Endodermal cell (in vitro differentiated cells): ENCODE results near the gene C1QTNF1. TPM values are rescaled to one million over a fixed set of nuclear protein-coding genes. Genes with fewer than 3 reads are reported as not detected.

Source experiments
- DNase-seq: peaks from one replicate; pipeline ENCODE4 v3.0.0-alpha.2; 2017
- H3K27ac ChIP-seq: 2 replicates; pipeline ENCODE4 v1.5.1; 2013; ENCODE audit warnings: mild to moderate bottlenecking, low read depth, low read length, moderate library complexity
- H3K27me3 ChIP-seq: 2 replicates; pipeline ENCODE4 v1.6.1; 2013; ENCODE audit warnings: mild to moderate bottlenecking, low read length, moderate library complexity; ENCODE audit not compliant: insufficient read depth, control insufficient read depth, poor library complexity, severe bottlenecking
- H3K36me3 ChIP-seq: 2 replicates; pipeline ENCODE4 v1.7.0; 2013; ENCODE audit warnings: mild to moderate bottlenecking, low read length, moderate library complexity; ENCODE audit not compliant: control insufficient read depth, insufficient read depth
- H3K4me1 ChIP-seq: one replicate; pipeline ENCODE4 v1.7.0; 2013; ENCODE audit warnings: low read length; ENCODE audit not compliant: control insufficient read depth, insufficient read depth
- H3K4me3 ChIP-seq: 2 replicates; pipeline ENCODE4 v1.5.1; 2013; ENCODE audit warnings: mild to moderate bottlenecking, low read length, moderate library complexity
- H3K9ac ChIP-seq: 2 replicates; pipeline ENCODE4 v1.6.1; 2013; ENCODE audit warnings: mild to moderate bottlenecking, low read length, moderate library complexity; ENCODE audit not compliant: poor library complexity, severe bottlenecking; ENCODE audit errors: extremely low read depth
- H3K9me3 ChIP-seq: 2 replicates; pipeline ENCODE4 v1.6.1; 2013; ENCODE audit warnings: mild to moderate bottlenecking, low read length, moderate library complexity; ENCODE audit not compliant: control insufficient read depth
- H3K27ac Mint-ChIP-seq: 2 replicates; pipeline ENCODE4 v1.8.0; 2020; ENCODE audit warnings: mixed read lengths
- H3K27me3 Mint-ChIP-seq: 2 replicates; pipeline ENCODE4 v1.8.0; 2021; ENCODE audit warnings: mild to moderate bottlenecking, mixed read lengths; ENCODE audit not compliant: insufficient read depth
- H3K36me3 Mint-ChIP-seq: 2 replicates; pipeline ENCODE4 v1.8.0; 2020; ENCODE audit warnings: low read depth, mixed read lengths
- H3K4me1 Mint-ChIP-seq: 2 replicates; pipeline ENCODE4 v1.8.0; 2020; ENCODE audit warnings: mixed read lengths
- H3K4me3 Mint-ChIP-seq: 2 replicates; pipeline ENCODE4 v1.8.0; 2020; ENCODE audit warnings: mild to moderate bottlenecking, moderate library complexity, mixed read lengths
- H3K9me3 Mint-ChIP-seq: 2 replicates; pipeline ENCODE4 v1.8.0; 2020; ENCODE audit warnings: mild to moderate bottlenecking, mixed read lengths
- WGBS, 2 experiments: methylation state at CpG; one replicate each; pipeline versions ENCODE4 v1.1.5 to v1.1.7; 2013; ENCODE audit warnings: missing lambda C conversion rate in 2 of 2, mixed read lengths in 1 of 2; ENCODE audit not compliant: insufficient coverage in 1 of 2, insufficient read length in 1 of 2; 5-methylcytosine and 5-hydroxymethylcytosine counted together
- total RNA-seq, 2 donors: library from RNA; stranded (reverse); fragmentation: NEBNext Ultra II Directional in 1 of 2; extraction: Animal tissue kit (Norgen Biotek cat#: 25700) in 1 of 2; gene quantifications; 2 replicates in 1 of 2; 3 replicates in 1 of 2; pipeline ENCODE4 v1.2.1, GENCODE V29; 2021
- TF ChIP-seq, protein P1 (sequence below): fragments of 200-600 bp; sonication (generic); conservative IDR thresholded peaks from 2 replicates; pipeline ENCODE4 v1.5.0; 2021; ENCODE audit warnings: antibody characterized with exemption, mild to moderate bottlenecking

Gene C1QTNF1
- total RNA-seq, 2 donors from 2014 or later = 16.0 to 16.5 TPM

DNA sequence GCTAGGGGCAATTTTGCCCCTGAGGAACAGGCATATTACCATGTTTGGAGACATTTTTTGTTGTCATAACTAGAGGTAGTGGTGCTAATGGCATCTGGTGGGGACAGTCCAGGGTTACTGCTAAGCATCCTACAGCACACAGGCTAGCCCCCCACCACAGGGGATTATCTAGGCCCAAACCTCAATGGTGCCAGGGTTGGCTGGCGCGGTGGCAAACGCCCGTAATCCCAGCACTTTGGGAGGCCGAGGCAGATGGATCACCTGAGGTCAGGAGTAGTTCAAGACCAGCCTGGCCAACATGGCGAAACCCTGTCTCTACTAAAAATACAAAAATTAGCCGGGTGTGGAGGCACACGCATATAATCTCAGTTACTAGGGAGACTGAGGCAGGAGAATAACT lies 15.2 kb downstream of the C1QTNF1 start:
- peak; percentile 14 for DNase-seq
- Histone ChIP-seq H3K27ac (no peak overlapping the region), H3K4me1 (no peaks in the 10 kb centered on the region), H3K9me3 (no peaks in the 10 kb centered on the region), H3K9ac (no peak overlapping the region), H3K27me3 (no peaks in the 10 kb centered on the region), H3K36me3 (no peaks in the 10 kb centered on the region), H3K4me3 (no peak overlapping the region)
- H3K9me3 Mint-ChIP-seq = no peaks in the 10 kb centered on the region
- H3K4me3 Mint-ChIP-seq = no peak overlapping the region
- TF ChIP-seq, protein P1, sequence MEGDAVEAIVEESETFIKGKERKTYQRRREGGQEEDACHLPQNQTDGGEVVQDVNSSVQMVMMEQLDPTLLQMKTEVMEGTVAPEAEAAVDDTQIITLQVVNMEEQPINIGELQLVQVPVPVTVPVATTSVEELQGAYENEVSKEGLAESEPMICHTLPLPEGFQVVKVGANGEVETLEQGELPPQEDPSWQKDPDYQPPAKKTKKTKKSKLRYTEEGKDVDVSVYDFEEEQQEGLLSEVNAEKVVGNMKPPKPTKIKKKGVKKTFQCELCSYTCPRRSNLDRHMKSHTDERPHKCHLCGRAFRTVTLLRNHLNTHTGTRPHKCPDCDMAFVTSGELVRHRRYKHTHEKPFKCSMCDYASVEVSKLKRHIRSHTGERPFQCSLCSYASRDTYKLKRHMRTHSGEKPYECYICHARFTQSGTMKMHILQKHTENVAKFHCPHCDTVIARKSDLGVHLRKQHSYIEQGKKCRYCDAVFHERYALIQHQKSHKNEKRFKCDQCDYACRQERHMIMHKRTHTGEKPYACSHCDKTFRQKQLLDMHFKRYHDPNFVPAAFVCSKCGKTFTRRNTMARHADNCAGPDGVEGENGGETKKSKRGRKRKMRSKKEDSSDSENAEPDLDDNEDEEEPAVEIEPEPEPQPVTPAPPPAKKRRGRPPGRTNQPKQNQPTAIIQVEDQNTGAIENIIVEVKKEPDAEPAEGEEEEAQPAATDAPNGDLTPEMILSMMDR = no peak
- WGBS, 2 experiments = 81 to 87% methylated on average over 8 of the region's 8 CpGs
- peaks cover 19% of the 10 kb centered on the region for H3K27me3 Mint-ChIP-seq
- no peaks in the 10 kb centered on the region for H3K36me3 Mint-ChIP-seq
- no peaks in the 10 kb centered on the region for H3K4me1 Mint-ChIP-seq
- no peak overlapping the region for H3K27ac Mint-ChIP-seq

DNA sequence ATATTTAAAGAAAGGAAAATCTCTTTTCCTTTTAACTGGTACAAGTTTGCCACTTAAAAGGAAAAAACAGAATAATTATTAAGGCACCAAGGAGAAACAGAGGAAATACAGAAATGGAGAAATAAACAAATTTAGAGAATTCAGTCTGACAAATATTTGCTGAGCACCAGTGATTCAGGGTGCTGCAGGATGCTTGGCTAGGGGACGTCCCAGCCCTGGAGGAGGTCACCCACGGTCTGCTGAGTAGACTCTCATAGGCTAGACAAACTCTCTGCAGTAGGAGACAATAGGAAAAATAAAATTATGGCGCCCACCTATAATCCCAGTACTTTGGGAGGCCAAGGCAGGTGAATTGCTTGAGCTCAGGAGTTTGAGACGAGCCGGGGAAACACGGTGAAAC lies 15.9 kb downstream of the C1QTNF1 start:
- Mint-ChIP-seq H3K36me3 (no peaks in the 10 kb centered on the region), H3K27me3 (peaks cover 25% of the 10 kb centered on the region), H3K4me3 (no peak overlapping the region), H3K9me3 (no peaks in the 10 kb centered on the region), H3K4me1 (no peaks in the 10 kb centered on the region), H3K27ac (no peak overlapping the region)
- no peak overlapping the region for H3K9ac ChIP-seq
- no peak overlapping the region for H3K4me3 ChIP-seq
- TF ChIP-seq, protein P1 = no peak
- H3K4me1 ChIP-seq = no peaks in the 10 kb centered on the region
- H3K27ac ChIP-seq = no peak overlapping the region
- WGBS, 2 experiments = 83 to 100% methylated on average over 1 to 6 of the region's 6 CpGs
- H3K9me3 ChIP-seq = no peaks in the 10 kb centered on the region
- DNase-seq = no peak
- peaks cover 4% of the 10 kb centered on the region for H3K27me3 ChIP-seq
- no peaks in the 10 kb centered on the region for H3K36me3 ChIP-seq

DNA sequence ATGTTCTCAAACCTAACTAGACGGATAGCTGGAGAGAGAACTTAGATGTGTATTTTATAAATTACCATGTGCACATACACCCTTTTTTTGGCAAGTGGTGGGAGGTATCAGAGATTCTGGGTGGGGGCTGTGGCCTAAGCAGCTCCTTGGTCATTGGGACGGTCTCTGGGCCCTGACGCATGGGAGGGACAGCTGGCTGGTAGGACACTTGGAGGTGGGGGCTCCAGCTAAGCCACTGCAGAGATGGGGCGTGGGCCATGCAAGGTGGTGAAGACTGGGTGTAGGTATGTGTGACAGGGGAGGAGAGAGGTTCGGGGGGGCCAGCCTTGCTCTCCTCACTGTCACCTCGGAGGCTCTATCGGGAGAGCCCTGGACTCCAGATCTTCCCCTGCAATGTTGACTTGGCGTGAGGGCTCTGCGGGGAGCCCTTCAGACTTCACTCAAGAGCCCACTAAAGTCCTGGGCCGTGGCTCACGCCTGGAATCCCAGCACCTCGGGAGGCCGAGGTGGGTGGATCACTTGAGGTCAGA lies 17.1 kb downstream of the C1QTNF1 start:
- no peak overlapping the region for H3K4me3 ChIP-seq
- no peaks in the 10 kb centered on the region for H3K36me3 Mint-ChIP-seq
- H3K27me3 Mint-ChIP-seq = peaks cover 23% of the 10 kb centered on the region
- H3K9me3 ChIP-seq = no peaks in the 10 kb centered on the region
- peaks cover 4% of the 10 kb centered on the region for H3K27me3 ChIP-seq
- TF ChIP-seq, protein P1 = no peak
- WGBS, 2 experiments = 85 to 89% methylated on average over 6 to 13 of the region's 13 CpGs
- no peak for DNase-seq
- H3K9me3 Mint-ChIP-seq = no peaks in the 10 kb centered on the region
- no peak overlapping the region for H3K27ac ChIP-seq
- no peak overlapping the region for H3K9ac ChIP-seq
- no peaks in the 10 kb centered on the region for H3K4me1 ChIP-seq
- H3K4me1 Mint-ChIP-seq = no peaks in the 10 kb centered on the region
- no peak overlapping the region for H3K4me3 Mint-ChIP-seq
- no peaks in the 10 kb centered on the region for H3K36me3 ChIP-seq
- no peak overlapping the region for H3K27ac Mint-ChIP-seq
